GM10266 (cell line): Measurements from ENCODE around the gene TBC1D32.

Experiments used
- DNase-seq: peaks from one replicate; pipeline ENCODE4 v3.0.0; 2012; ENCODE audit errors: extremely low spot score
- TF ChIP-seq, protein P1 (sequence below): IDR thresholded peaks from 2 replicates; pipeline ENCODE4 v1.5.1; 2012; ENCODE audit warnings: mild to moderate bottlenecking, low read depth; ENCODE audit not compliant: control insufficient read depth, insufficient read depth; ENCODE audit errors: missing control alignments

Gene TBC1D32

GRCh38 chr6:121354764-121355163 lies 20.5 kb upstream of the TBC1D32 start:
- DNase-seq = no peak
- TF ChIP-seq, protein P1, sequence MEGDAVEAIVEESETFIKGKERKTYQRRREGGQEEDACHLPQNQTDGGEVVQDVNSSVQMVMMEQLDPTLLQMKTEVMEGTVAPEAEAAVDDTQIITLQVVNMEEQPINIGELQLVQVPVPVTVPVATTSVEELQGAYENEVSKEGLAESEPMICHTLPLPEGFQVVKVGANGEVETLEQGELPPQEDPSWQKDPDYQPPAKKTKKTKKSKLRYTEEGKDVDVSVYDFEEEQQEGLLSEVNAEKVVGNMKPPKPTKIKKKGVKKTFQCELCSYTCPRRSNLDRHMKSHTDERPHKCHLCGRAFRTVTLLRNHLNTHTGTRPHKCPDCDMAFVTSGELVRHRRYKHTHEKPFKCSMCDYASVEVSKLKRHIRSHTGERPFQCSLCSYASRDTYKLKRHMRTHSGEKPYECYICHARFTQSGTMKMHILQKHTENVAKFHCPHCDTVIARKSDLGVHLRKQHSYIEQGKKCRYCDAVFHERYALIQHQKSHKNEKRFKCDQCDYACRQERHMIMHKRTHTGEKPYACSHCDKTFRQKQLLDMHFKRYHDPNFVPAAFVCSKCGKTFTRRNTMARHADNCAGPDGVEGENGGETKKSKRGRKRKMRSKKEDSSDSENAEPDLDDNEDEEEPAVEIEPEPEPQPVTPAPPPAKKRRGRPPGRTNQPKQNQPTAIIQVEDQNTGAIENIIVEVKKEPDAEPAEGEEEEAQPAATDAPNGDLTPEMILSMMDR = no peak

DNA sequence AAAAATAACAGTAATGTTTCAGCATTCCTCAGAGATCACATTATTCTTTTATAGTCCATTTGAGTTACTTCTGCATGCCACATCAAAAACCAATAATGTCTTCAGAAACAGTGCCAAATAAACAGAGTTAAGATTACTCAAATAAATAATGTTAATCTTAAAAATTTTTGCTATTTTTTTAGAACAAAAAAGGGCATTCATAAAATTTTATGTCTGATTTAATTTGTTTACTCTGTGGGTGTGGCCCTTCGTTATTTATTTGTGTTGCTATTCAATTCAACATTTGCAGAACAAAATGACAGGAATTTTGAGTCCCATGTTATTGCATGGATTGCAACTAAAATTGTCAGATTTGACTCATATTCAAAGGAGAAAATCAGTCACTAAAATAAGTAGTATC lies 18.7 kb upstream of the TBC1D32 start:
- DNase-seq = no peak
- TF ChIP-seq, protein P1 = no peak

- TF ChIP-seq, protein P1 = no peak
- no peak for DNase-seq
Observed at GRCh38 chr6:121351916-121352315, 17.6 kb upstream of the TBC1D32 start.

DNA sequence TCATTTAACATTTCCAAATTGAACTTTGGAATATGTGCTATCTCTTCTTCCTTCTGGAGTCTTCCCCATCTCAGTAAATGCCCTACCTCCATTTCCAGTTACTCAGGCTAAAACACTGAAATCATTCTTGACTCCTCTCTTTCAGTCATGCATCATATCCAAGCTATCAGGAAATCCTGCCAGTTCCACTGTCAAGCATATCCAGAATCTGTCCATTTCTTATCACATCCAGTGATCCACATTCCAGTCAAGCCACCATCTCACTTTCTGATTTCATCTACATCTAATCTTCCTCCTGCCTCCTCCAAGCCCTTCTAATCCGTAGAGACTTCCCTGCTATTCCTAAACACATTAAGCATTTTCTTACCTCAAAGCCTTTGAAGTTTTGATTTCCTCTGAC lies 15.3 kb upstream of the TBC1D32 start:
- DNase-seq = no peak
- TF ChIP-seq, protein P1 = no peak

- DNase-seq = no peak
- TF ChIP-seq, protein P1 = no peak
Observed at GRCh38 chr6:121347484-121347883, 13.2 kb upstream of the TBC1D32 start.

GRCh38 chr6:121344539-121344938 lies 10.3 kb upstream of the TBC1D32 start:
- TF ChIP-seq, protein P1 = no peak

GRCh38 chr6:121339639-121340226 lies 5.5 kb upstream of the TBC1D32 start:
- TF ChIP-seq, protein P1 = no peak
- no peak for DNase-seq

More at GRCh38 chr6:121344539-121344938, 10.3 kb upstream of the TBC1D32 start:
- DNase-seq = no peak
